B cell (primary cell): Measurements from ENCODE around the gene HSDL2.

Source experiments
- EZH2 ChIP-seq: IDR thresholded peaks from 2 replicates; pipeline ENCODE4 v1.6.1; 2012; ENCODE audit warnings: borderline replicate concordance, low read depth, mild to moderate bottlenecking, moderate library complexity, low read length; ENCODE audit not compliant: insufficient read depth, poor library complexity, severe bottlenecking
- TF ChIP-seq, protein P1 (sequence below): fragments of 200-600 bp; IDR thresholded peaks from one replicate; pipeline ENCODE4 v1.8.0; 2022; ENCODE audit warnings: antibody characterized with exemption, mild to moderate bottlenecking

- TF ChIP-seq, protein P1, sequence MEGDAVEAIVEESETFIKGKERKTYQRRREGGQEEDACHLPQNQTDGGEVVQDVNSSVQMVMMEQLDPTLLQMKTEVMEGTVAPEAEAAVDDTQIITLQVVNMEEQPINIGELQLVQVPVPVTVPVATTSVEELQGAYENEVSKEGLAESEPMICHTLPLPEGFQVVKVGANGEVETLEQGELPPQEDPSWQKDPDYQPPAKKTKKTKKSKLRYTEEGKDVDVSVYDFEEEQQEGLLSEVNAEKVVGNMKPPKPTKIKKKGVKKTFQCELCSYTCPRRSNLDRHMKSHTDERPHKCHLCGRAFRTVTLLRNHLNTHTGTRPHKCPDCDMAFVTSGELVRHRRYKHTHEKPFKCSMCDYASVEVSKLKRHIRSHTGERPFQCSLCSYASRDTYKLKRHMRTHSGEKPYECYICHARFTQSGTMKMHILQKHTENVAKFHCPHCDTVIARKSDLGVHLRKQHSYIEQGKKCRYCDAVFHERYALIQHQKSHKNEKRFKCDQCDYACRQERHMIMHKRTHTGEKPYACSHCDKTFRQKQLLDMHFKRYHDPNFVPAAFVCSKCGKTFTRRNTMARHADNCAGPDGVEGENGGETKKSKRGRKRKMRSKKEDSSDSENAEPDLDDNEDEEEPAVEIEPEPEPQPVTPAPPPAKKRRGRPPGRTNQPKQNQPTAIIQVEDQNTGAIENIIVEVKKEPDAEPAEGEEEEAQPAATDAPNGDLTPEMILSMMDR: no peak
- TF ChIP-seq EZH2: no peak
Measured at GRCh38 chr9:112409758-112410157, 29.9 kb downstream of the HSDL2 start.
